Liver (tissue), 3 donors: ENCODE results near the gene KIAA0825.

Experiments
- CTCF ChIP-seq: fragments of 150-350 bp; IDR thresholded peaks from 2 replicates; pipeline ENCODE4 v1.5.1; 2017; ENCODE audit warnings: improper control_type of control experiment, low read depth, low read length; ENCODE audit not compliant: missing input control
- HNF4G ChIP-seq: IDR thresholded peaks from 2 replicates; pipeline ENCODE4 v1.6.1; 2016; ENCODE audit warnings: antibody characterized with exemption
- MAX ChIP-seq: IDR thresholded peaks from 2 replicates; pipeline ENCODE4 v1.6.1; 2016; ENCODE audit warnings: antibody characterized with exemption
- NR2F2 ChIP-seq: IDR thresholded peaks from 2 replicates; pipeline ENCODE4 v1.6.1; 2016; ENCODE audit warnings: antibody characterized with exemption
- REST ChIP-seq: IDR thresholded peaks from 2 replicates; pipeline ENCODE4 v1.6.1; 2016; ENCODE audit warnings: antibody characterized with exemption, mild to moderate bottlenecking
- TAF1 ChIP-seq: conservative IDR thresholded peaks from 2 replicates; pipeline ENCODE4 v1.6.1; 2016; ENCODE audit warnings: antibody characterized with exemption, mild to moderate bottlenecking
- ZBTB33 ChIP-seq: IDR thresholded peaks from 2 replicates; pipeline ENCODE4 v1.6.1; 2016; ENCODE audit warnings: antibody characterized with exemption
- donor health status: healthy.
- donor health status: healthy.

- TF ChIP-seq CTCF (no peak), HNF4G (no peak), NR2F2 (no peak), ZBTB33 (no peak), TAF1 (no peak), MAX (no peak), REST (no peak)
These were observed 436.5 kb downstream of the KIAA0825 start for GRCh38 chr5:94181895-94182294.
